Colonic mucosa (tissue), 4 donors: ENCODE results near the gene FXYD5. TPM values are rescaled to one million over a fixed set of nuclear protein-coding genes. Genes with fewer than 3 reads are reported as not detected.

Source experiments
- DNase-seq: peaks from one replicate; pipeline ENCODE4 v3.0.0-alpha.2; 2020
- H3K27ac ChIP-seq: fragments of 200-600 bp; one replicate; pipeline ENCODE4 v1.8.0; 2021
- H3K27me3 ChIP-seq: fragments of 200-600 bp; one replicate; pipeline ENCODE4 v1.8.0; 2021
- H3K36me3 ChIP-seq: fragments of 200-600 bp; one replicate; pipeline ENCODE4 v1.8.0; 2021
- H3K4me1 ChIP-seq: fragments of 200-600 bp; one replicate; pipeline ENCODE4 v1.8.0; 2021; ENCODE audit warnings: mild to moderate bottlenecking
- H3K4me3 ChIP-seq: fragments of 200-600 bp; one replicate; pipeline ENCODE4 v1.8.0; 2021
- H3K9ac ChIP-seq, 2 donors: one replicate each; pipeline ENCODE4 v1.7.0; 2013; ENCODE audit warnings: control low read depth in 2 of 2, low read depth in 2 of 2, low read length in 2 of 2
- H3K9me3 ChIP-seq: fragments of 200-600 bp; one replicate; pipeline ENCODE4 v1.8.0; 2021
- intact Hi-C: fragments of 100-400 bp; cut with DNase I; formaldehyde crosslinking; loops from one replicate; pipeline ENCODE4 v1.14.1; 2022
- total RNA-seq, 2 donors: library from RNA; stranded (reverse); fragmentation: NEBNext Ultra II Directional in 1 of 2; extraction: Animal tissue kit (Norgen Biotek cat#: 25700) in 1 of 2; gene quantifications; one replicate each; pipeline ENCODE4 v1.2.1, GENCODE V29; 2021
- TF ChIP-seq, protein P1 (sequence below): fragments of 200-600 bp; IDR thresholded peaks from one replicate; pipeline ENCODE4 v1.8.0; 2022; ENCODE audit warnings: antibody characterized with exemption, mild to moderate bottlenecking
- donor health status: healthy.
- donor health status: DM: no; HTN: no; CAD: no.
- donor health status: DM: no; HTN: no; CAD: no.

The FXYD5 gene
- total RNA-seq, 2 donors from 2014 or later = 20.3 to 23.6 TPM

GRCh38 chr19:35118268-35119020, 36.1 kb upstream of the FXYD5 start:
- Histone ChIP-seq H3K36me3 (no peaks in the 10 kb centered on the region), H3K9ac (peak overlapping the region; percentile 73 to 97), H3K27me3 (no peaks in the 10 kb centered on the region), H3K27ac (peak overlapping the region; percentile 92), H3K9me3 (no peaks in the 10 kb centered on the region), H3K4me3 (peak overlapping the region; percentile 53), H3K4me1 (peaks cover 8% of the 10 kb centered on the region)
- peak; percentile 69 for DNase-seq
- intact Hi-C loops = no loop called here
- TF ChIP-seq, protein P1, sequence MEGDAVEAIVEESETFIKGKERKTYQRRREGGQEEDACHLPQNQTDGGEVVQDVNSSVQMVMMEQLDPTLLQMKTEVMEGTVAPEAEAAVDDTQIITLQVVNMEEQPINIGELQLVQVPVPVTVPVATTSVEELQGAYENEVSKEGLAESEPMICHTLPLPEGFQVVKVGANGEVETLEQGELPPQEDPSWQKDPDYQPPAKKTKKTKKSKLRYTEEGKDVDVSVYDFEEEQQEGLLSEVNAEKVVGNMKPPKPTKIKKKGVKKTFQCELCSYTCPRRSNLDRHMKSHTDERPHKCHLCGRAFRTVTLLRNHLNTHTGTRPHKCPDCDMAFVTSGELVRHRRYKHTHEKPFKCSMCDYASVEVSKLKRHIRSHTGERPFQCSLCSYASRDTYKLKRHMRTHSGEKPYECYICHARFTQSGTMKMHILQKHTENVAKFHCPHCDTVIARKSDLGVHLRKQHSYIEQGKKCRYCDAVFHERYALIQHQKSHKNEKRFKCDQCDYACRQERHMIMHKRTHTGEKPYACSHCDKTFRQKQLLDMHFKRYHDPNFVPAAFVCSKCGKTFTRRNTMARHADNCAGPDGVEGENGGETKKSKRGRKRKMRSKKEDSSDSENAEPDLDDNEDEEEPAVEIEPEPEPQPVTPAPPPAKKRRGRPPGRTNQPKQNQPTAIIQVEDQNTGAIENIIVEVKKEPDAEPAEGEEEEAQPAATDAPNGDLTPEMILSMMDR = no peak

DNA sequence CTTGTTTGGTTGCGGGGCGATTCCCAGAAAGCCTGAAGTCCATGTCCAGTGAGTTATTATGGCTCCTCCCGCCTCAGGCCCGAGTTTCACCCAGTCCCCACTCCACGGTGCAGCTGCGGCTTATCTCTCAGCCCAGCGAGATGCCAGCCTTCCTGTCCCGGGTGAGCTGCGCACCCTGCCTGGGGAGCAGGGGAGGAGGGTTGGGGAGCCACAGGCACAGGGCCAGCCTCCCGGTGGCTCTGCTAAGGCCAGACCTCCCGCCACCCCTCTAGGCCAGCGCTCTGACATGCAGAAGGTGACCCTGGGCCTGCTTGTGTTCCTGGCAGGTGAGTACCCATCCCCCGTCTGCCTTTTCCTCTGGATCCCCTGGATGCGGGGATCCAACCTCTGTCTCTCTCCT, 35.4 kb upstream of the FXYD5 start:
- Histone ChIP-seq H3K4me3 (peak overlapping the region; percentile 53), H3K36me3 (no peaks in the 10 kb centered on the region), H3K9me3 (no peaks in the 10 kb centered on the region), H3K4me1 (peaks cover 8% of the 10 kb centered on the region), H3K27ac (peak overlapping the region; percentile 92), H3K9ac (peak overlapping the region; percentile 73 to 97), H3K27me3 (no peaks in the 10 kb centered on the region)
- TF ChIP-seq, protein P1 = no peak
- intact Hi-C loops = no loop called here
- DNase-seq = no peak

GRCh38 chr19:35119578-35120155, 34.9 kb upstream of the FXYD5 start:
- DNase-seq = no peak
- peak overlapping the region; percentile 53 for H3K4me3 ChIP-seq
- H3K27ac ChIP-seq = peak overlapping the region; percentile 92
- H3K27me3 ChIP-seq = no peaks in the 10 kb centered on the region
- TF ChIP-seq, protein P1 = no peak
- H3K9me3 ChIP-seq = no peaks in the 10 kb centered on the region
- peak overlapping the region; percentile 73 to 97 for H3K9ac ChIP-seq
- H3K4me1 ChIP-seq = peaks cover 8% of the 10 kb centered on the region
- intact Hi-C loops = no loop called here
- no peaks in the 10 kb centered on the region for H3K36me3 ChIP-seq

- H3K4me3 ChIP-seq = peak overlapping the region; percentile 10
- TF ChIP-seq, protein P1 = no peak
- peak overlapping the region; percentile 92 for H3K27ac ChIP-seq
- intact Hi-C loops = no loop called here
- H3K9me3 ChIP-seq = no peaks in the 10 kb centered on the region
- H3K4me1 ChIP-seq = peaks cover 13% of the 10 kb centered on the region
- H3K36me3 ChIP-seq = no peaks in the 10 kb centered on the region
- H3K9ac ChIP-seq = peak overlapping the region in 1 of 2 donors; percentile 80
- DNase-seq = peak; percentile 70
- H3K27me3 ChIP-seq = no peaks in the 10 kb centered on the region
These were observed 34.0 kb upstream of the FXYD5 start for GRCh38 chr19:35120492-35120891.

- no peaks in the 10 kb centered on the region for H3K36me3 ChIP-seq
- peak overlapping the region; percentile 92 for H3K27ac ChIP-seq
- no peaks in the 10 kb centered on the region for H3K9me3 ChIP-seq
- peak overlapping the region in 1 of 2 donors; percentile 80 for H3K9ac ChIP-seq
- DNase-seq = peak; percentile 80
- no peaks in the 10 kb centered on the region for H3K27me3 ChIP-seq
- peak overlapping the region; percentile 10 for H3K4me3 ChIP-seq
- intact Hi-C loops = no loop called here
- H3K4me1 ChIP-seq = peaks cover 17% of the 10 kb centered on the region
- TF ChIP-seq, protein P1 = no peak
These were observed 33.6 kb upstream of the FXYD5 start for GRCh38 chr19:35120898-35121297.
